Astrocyte of the hippocampus (primary cell): ENCODE data around the gene PPP2R5A.

Experiments
- DNase-seq: peaks from one replicate; pipeline ENCODE4 v3.0.0; 2011; ENCODE audit warnings: low read depth, low spot score

PPP2R5A gene

GRCh38 chr1:212284744-212285684 is at the start of gene PPP2R5A:
Gene PPP2R5A (plus strand): TSS chr1:212285410. CDS start chr1:212286111, 701 bp downstream.
- DNase-seq, result peak; percentile 100

GRCh38 chr1:212235857-212236256 is 49.4 kb upstream of the PPP2R5A start:
- no peak for DNase-seq

- DNase-seq, result no peak
Observed at GRCh38 chr1:212236664-212237220, 48.5 kb upstream of the PPP2R5A start.

GRCh38 chr1:212237651-212238050 is 47.6 kb upstream of the PPP2R5A start:
- no peak for DNase-seq

GRCh38 chr1:212238552-212238951 is 46.7 kb upstream of the PPP2R5A start:
- DNase-seq, result peak; percentile 29

GRCh38 chr1:212241501-212241900 is 43.7 kb upstream of the PPP2R5A start:
- no peak for DNase-seq

GRCh38 chr1:212241957-212242287 is 43.3 kb upstream of the PPP2R5A start:
- DNase-seq, result no peak

- no peak for DNase-seq
Observed at GRCh38 chr1:212242288-212242984, 42.8 kb upstream of the PPP2R5A start.

GRCh38 chr1:212242985-212243308 is 42.3 kb upstream of the PPP2R5A start:
- DNase-seq, result no peak

- DNase-seq, result no peak
Observed at GRCh38 chr1:212244441-212244840, 40.8 kb upstream of the PPP2R5A start.

- DNase-seq, result peak; percentile 67
Observed at GRCh38 chr1:212247179-212247721, 38.0 kb upstream of the PPP2R5A start.

- DNase-seq, result no peak
Observed at GRCh38 chr1:212247988-212248387, 37.2 kb upstream of the PPP2R5A start.

- no peak for DNase-seq
Observed at GRCh38 chr1:212254853-212255363, 30.3 kb upstream of the PPP2R5A start.

- no peak for DNase-seq
Observed at GRCh38 chr1:212255705-212256307, 29.4 kb upstream of the PPP2R5A start.

GRCh38 chr1:212256369-212256768 is 28.8 kb upstream of the PPP2R5A start:
- no peak for DNase-seq

GRCh38 chr1:212257157-212257556 is 28.1 kb upstream of the PPP2R5A start:
- no peak for DNase-seq

- DNase-seq, result no peak
Observed at GRCh38 chr1:212259693-212260480, 25.3 kb upstream of the PPP2R5A start.

- DNase-seq, result peak; percentile 81
Observed at GRCh38 chr1:212260557-212261355, 24.5 kb upstream of the PPP2R5A start.

- DNase-seq, result no peak
Observed at GRCh38 chr1:212261361-212261929, 23.8 kb upstream of the PPP2R5A start.

GRCh38 chr1:212267017-212267416 is 18.2 kb upstream of the PPP2R5A start:
- no peak for DNase-seq
